HG03064 (cell line): ENCODE measurements around the gene TBC1D2B.
"Not testable (repeated sequence)": the region's sequence is repeated elsewhere in the genome, so short reads cannot be mapped to it uniquely, and the experiment has no call there.

Experiments used
- ATAC-seq: cut with Tn5 transposase; IDR thresholded peaks from one replicate; pipeline ENCODE4 v1.9.1; 2021; ENCODE audit warnings: low read depth; ENCODE audit not compliant: unreplicated experiment

TBC1D2B gene

DNA sequence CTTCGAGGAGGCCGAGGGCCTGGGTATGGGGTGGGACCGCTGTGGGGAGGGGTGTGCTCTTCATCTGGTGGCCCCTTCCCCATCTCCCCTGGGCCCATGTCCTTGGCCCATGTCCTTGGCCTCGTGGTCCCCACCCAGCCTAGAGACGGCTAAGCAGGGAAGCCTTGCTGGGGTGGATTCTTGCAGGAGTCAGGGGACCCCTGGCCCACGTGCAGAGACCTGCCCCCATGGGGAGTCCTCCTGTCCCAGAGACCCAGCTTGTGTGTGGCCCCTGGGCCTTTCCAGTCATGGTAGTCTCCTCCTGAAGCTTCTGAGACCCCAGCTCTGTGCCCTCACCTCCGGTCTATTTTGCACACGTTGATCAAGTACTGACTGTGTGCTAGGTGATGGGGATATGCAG is 97.4 kb downstream of the TBC1D2B start:
- ATAC-seq: no peak

GRCh38 chr15:77979157-77979556 is 98.4 kb downstream of the TBC1D2B start:
- not testable (repeated sequence) for ATAC-seq

GRCh38 chr15:77978759-77979145 is 98.8 kb downstream of the TBC1D2B start:
- not testable (repeated sequence) for ATAC-seq

- ATAC-seq: not testable (repeated sequence)
Measured at GRCh38 chr15:77977903-77978758, 99.4 kb downstream of the TBC1D2B start.

GRCh38 chr15:77976760-77977525 is 100.6 kb downstream of the TBC1D2B start:
- ATAC-seq: not testable (repeated sequence)

DNA sequence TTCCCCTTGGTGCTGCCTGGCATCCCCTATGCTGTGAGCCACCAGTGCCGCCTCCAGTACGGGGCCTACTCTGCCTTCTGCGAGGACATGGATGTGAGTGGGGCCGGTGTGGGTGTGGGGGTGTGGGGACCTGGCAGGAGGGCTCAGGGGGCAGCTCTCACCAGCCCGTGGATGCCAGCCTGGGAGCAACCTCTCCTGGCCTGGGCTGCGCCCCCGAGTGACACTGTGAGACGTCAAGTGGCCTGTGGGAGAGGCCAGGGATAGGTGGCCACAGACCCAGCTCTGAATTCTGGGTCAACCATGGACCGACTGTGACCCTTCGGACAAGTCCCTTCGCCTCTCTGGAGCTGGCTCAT is 101.4 kb downstream of the TBC1D2B start:
- ATAC-seq: not testable (repeated sequence)

- no peak for ATAC-seq
Measured at GRCh38 chr15:77975332-77976094, 102.0 kb downstream of the TBC1D2B start.

GRCh38 chr15:77974416-77975331 is 102.8 kb downstream of the TBC1D2B start:
- no peak for ATAC-seq

DNA sequence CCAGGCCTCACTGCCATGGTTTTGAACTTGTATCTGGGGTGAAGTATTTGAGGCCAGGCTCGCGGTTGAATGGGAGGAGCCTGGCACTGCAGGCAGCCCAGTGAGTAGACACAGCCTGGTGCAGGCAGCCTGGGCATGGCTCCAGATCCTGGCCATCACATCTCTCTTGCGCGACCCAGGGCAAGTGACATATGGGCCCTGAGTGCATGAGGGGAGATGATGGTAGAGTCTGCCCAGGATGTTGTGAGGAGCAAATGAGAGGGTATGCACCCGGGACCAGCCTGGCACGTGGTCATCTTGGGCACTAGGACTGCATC is 103.5 kb downstream of the TBC1D2B start:
- no peak for ATAC-seq

DNA sequence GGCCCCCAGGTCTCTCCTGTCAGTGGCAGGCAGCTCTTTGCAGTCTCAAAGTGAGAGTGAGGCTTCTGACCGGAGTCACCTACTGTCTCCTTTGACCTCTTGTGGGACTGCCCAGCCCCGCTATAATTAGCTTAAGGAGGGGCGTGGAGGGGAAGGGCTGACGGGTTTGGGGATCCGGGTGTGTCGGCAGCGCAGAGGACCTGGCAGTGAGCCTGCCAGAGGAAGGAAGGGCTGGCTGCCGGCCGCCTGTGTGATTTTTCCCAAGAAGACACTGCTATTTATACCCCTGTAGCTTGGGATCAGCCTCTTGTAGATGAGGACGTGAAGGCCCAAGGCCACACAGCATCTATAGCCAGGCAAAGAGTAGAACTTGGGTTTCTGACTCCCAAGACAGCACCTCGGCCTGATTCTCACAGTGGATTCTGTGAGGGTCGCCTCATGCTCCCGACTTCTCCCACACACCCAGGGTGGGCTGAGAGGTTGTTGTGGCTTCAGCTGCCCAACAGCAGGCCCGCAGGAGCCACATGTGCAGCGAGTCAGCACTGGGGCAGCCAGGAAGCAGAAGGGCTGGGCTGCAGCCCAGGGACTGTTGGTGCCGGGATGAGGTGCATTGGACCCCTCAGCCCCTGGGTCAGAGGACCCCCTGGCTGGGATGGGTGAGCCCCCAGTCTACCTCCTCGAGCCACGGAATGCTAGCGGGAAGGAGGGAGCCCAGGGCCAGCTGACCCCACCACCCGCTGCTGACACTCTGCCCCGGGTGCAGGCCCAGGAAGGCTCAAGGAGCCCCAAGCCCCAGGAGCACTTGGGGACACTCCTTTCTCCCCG is 104.0 kb downstream of the TBC1D2B start:
- ATAC-seq: not testable (repeated sequence)

- not testable (repeated sequence) for ATAC-seq
Measured at GRCh38 chr15:77972706-77973105, 104.8 kb downstream of the TBC1D2B start.

DNA sequence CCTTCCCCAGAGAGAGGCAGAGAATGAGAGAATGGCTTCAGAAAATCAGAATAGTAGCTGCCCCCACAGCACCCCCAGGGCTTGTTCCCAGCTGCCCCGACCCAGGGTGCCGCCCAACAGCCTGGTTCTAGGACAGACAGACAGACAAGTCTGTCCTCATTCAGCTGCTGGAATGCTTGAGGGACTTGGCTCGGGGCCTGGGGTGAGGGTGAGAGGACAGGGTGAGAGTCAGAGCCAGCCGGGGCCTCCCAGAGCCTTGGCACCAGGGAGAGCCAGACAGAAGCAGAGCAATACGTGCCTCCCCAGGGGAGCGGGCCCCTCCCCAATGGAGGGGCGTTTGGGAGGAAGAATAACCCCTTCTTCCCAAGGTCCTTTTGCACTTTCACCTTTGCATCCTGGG is 105.6 kb downstream of the TBC1D2B start:
- not testable (repeated sequence) for ATAC-seq

DNA sequence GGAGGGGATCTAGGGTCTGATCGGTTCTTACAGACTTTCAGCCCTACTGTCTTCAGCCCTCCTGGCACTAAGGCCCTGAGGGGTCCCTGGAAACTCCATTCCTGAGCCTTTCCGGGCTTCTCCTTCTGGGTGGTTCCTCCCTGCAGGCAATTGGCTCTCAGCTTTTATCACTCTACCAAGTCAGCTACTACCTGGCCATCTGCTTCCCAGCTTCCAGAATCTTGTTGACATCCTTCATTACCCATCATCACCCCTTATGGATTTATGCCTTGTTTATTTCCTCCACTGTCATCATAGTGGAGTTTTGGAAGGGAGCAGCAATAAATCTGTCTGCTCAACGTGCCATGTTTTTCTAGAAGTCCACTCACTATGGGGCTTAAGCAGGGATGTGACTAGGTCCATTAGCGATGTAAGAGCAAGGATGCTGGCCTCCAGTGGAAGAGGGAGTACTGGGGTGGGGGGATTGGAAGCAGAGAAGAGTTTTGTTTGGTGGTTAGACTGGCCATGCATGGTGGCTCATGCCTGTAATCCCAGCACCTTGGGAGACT is 106.6 kb downstream of the TBC1D2B start:
- ATAC-seq: not testable (repeated sequence)

GRCh38 chr15:77969055-77969454 is 108.5 kb downstream of the TBC1D2B start:
- no peak for ATAC-seq

DNA sequence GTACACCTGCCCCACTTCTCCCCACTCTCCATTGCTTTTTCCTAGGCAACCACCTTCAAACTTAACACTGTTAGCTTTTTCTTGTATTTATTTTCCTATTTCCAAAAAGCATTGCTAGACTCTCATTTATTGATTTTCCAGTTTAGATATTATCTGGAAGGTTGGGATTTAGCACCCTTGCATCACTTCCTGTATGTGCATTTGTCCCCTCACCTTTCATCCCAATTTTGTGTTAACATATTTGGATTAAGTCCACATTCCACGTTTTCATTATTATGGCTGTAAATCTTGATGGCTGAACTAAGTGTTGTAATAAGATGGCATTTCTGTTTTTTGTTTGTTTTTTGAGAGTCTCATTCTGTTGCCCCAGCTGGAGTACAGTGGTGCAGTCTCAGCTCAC is 109.7 kb downstream of the TBC1D2B start:
- ATAC-seq: no peak

GRCh38 chr15:77967235-77967615 is 110.3 kb downstream of the TBC1D2B start:
- not testable (repeated sequence) for ATAC-seq

- ATAC-seq: no peak
Measured at GRCh38 chr15:77966540-77967234, 110.8 kb downstream of the TBC1D2B start.

DNA sequence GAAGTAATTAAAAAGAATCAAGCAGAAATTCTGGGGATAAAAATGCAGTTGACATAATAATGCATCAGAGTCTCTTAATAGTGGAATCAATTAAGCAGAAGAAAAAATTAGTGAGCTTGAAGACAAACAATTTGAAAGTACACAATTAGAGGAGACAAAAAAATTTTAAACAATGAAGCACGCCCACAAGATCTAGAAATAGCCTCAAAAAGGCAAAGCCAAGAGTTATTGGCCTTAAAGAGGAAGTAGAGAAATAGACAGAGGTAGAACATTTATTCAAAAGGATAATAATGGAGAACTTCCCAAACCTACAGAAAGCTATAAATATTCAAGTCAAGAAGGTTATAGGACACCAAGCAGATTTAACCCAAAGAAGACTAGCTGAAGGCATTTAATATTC is 113.3 kb downstream of the TBC1D2B start:
- no peak for ATAC-seq
